Transverse colon (tissue), 4 donors: ENCODE results near the gene PTPMT1. TPM values are rescaled to one million over a fixed set of nuclear protein-coding genes. Genes with fewer than 3 reads are reported as not detected.
A peak's percentile ranks its signal among the peaks of the same experiment; 100 is the strongest.

Source experiments
- DNase-seq: peaks from one replicate; pipeline ENCODE4 v3.0.0-alpha.2; 2019
- H3K27ac ChIP-seq, 4 donors: fragments of 200-600 bp; sonication (generic); 2 replicates each; pipeline ENCODE4 v1.5.1; 2016 to 2018; ENCODE audit warnings: inconsistent platforms in 4 of 4
- H3K27me3 ChIP-seq: fragments of 200-600 bp; sonication (generic); 2 replicates; pipeline ENCODE4 v1.5.1; 2017; ENCODE audit warnings: inconsistent platforms
- H3K36me3 ChIP-seq, 4 donors: fragments of 200-600 bp; sonication (generic); 2 replicates each; pipeline ENCODE4 v1.5.1; 2017 to 2019; ENCODE audit warnings: inconsistent platforms in 4 of 4
- H3K4me1 ChIP-seq, 4 donors: fragments of 200-600 bp; sonication (generic); 2 replicates each; pipeline ENCODE4 v1.5.1; 2017 to 2020; ENCODE audit warnings: inconsistent platforms in 4 of 4
- H3K4me3 ChIP-seq, 4 donors: fragments of 200-600 bp; sonication (generic); 1 replicate in 1 of 4; 2 replicates in 3 of 4; pipeline versions ENCODE4 v1.5.1 to v1.6.1; 2017 to 2019; ENCODE audit warnings: inconsistent platforms in 4 of 4
- H3K9me3 ChIP-seq, 2 donors: fragments of 200-600 bp; sonication (generic); 2 replicates each; pipeline ENCODE4 v1.5.1; 2017 to 2019; ENCODE audit warnings: inconsistent platforms in 2 of 2
- CTCF ChIP-seq, 5 experiments: fragments of 200-600 bp in 3 of 5; fragments of 450-650 bp in 2 of 5; sonication (generic) in 3 of 5; IDR thresholded peaks; 1 replicate in 2 of 5; 2 replicates in 3 of 5; pipeline ENCODE4 v1.5.1; 2016 to 2017; ENCODE audit warnings: antibody characterized with exemption in 5 of 5, inconsistent platforms in 3 of 5, mild to moderate bottlenecking in 2 of 5, moderate library complexity in 1 of 5
- EP300 ChIP-seq: sonication (generic); formaldehyde crosslinking; IDR thresholded peaks from one replicate; pipeline ENCODE4 v1.6.1; 2017; ENCODE audit warnings: antibody characterized with exemption, low read depth
- POLR2A ChIP-seq: fragments of 450-650 bp; IDR thresholded peaks from one replicate; pipeline ENCODE4 v1.6.1; 2016; ENCODE audit warnings: antibody characterized with exemption, mild to moderate bottlenecking, moderate library complexity
- POLR2AphosphoS5 ChIP-seq, 3 donors: sonication (generic); formaldehyde crosslinking; IDR thresholded peaks; one replicate each; pipeline ENCODE4 v1.6.1; 2016; ENCODE audit warnings: antibody characterized with exemption in 3 of 3
- WGBS, 2 donors: methylation state at CpG; one replicate each; pipeline ENCODE4 v1.1.5; 2018; ENCODE audit warnings: low coverage in 1 of 2; 5-methylcytosine and 5-hydroxymethylcytosine counted together
- in situ Hi-C, 4 donors: fragments of 200-750 bp; cut with MboI; loops; one replicate each; pipeline versions ENCODE4 v1.15.0 to v1.15.1; 2017; ENCODE audit warnings: low sequenced_read_pairs in 3 of 4, low pct_ligation_motif_present in 1 of 4, low pct_unique_long_range_greater_than_20kb in 1 of 4
- intact Hi-C: fragments of 100-400 bp; cut with DNase I; formaldehyde crosslinking; loops from one replicate; pipeline ENCODE4 v1.15.1; 2023; ENCODE audit warnings: low total_unique reads
- total RNA-seq, 4 donors: library from RNA; depleted of rRNA; stranded (reverse); fragments of >200 nt; gene quantifications; one replicate each; pipeline ENCODE4 v1.1.0, GENCODE V29; 2016

The PTPMT1 gene
- total RNA-seq, 4 donors from 2014 or later = 19.1 to 79.1 (median 74.1) TPM

DNA sequence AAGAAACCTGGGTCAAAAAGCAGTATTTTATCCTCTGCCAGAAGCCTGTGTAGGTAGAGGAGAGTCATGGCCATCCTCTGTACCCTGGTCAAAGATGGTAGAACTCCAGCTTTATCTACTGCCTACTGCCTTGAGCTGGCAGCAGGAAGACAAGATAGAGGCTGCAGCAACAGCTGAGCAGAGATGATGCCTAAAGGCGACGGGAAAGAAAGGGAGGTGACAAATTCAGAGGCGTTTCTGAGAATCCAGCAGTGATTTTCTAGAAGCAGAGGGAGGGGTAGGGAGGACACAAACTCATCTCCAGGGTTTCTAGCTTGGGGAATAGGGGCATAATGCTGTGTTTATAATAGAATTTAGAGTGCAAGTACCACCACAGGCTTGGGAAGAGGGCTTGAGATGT lies 44.3 kb downstream of the PTPMT1 start:
- no peak overlapping the region for H3K27ac ChIP-seq
- WGBS, 2 donors = 71% methylated on average over 3 of the region's 3 CpGs; no CpG with 5 or more reads in 1 of the 2 donors
- in situ Hi-C loops = no loop called here
- DNase-seq = no peak
- H3K4me1 ChIP-seq = peaks cover 0 to 5% (median 0%) of the 10 kb centered on the region in 4 donors
- H3K4me3 ChIP-seq = no peak overlapping the region
- intact Hi-C loops = no loop called here
- H3K36me3 ChIP-seq = no peaks in the 10 kb centered on the region
- TF ChIP-seq EP300 (no peak), POLR2A (no peak)
- no peaks in the 10 kb centered on the region for H3K9me3 ChIP-seq
- H3K27me3 ChIP-seq = no peaks in the 10 kb centered on the region

DNA sequence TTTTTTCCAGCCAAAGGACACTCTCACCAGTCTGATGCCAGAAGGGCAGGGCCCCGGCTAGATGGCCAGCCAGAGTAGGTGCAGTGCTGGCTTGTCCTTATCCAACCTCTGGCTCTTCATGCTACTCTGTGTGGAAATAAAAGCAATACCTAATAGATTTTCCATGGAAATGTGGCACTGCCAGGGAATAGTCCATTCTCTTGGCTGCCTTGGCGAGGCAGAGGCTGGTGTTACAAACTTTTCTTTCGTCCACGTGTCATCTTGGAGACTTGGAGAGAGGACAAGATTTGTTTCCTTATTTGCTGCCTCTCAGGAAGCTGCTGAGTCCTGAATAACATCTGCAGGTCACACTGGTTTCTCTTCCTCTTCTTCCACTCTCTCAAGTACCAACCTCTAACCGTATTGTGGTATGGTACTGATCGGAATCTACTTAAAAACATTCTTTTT lies 46.0 kb downstream of the PTPMT1 start:
- TF ChIP-seq POLR2AphosphoS5 (IDR thresholded peaks at IDR 0.05) (no peak), EP300 (no peak), CTCF (IDR thresholded peaks at IDR 0.05) (no peak), POLR2A (no peak)
- DNase-seq = no peak
- intact Hi-C loops = no loop called here
- Histone ChIP-seq H3K36me3 (no peaks in the 10 kb centered on the region), H3K4me1 (peaks cover 0 to 5% (median 0%) of the 10 kb centered on the region in 4 donors), H3K9me3 (no peaks in the 10 kb centered on the region), H3K27ac (no peak overlapping the region), H3K27me3 (no peaks in the 10 kb centered on the region), H3K4me3 (no peak overlapping the region)
- 79% methylated on average over 6 of the region's 6 CpGs; no CpG with 5 or more reads in 1 of the 2 donors for WGBS, 2 donors
- in situ Hi-C loops = no loop called here

DNA sequence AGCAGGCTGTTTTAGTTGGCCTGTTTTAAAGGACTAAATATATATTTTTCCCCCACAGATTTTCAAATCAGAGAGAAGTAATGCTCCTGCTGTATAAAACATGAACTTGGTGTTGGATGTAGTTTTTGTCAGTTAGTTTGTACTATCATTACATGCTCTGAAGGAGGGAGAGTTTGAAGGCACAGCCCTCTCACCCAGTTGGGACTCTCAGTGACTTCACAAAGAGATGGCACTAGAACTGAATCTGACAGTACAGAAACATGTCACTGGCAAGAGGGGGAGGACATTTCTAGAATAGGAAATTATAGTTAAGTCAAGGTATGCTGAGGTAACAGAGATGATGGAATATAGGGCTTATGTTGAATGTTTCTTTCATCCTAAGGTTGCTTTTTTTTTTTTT lies 49.9 kb downstream of the PTPMT1 start:
- intact Hi-C loops = no loop called here
- in situ Hi-C loops = no loop called here
- Histone ChIP-seq H3K9me3 (no peaks in the 10 kb centered on the region), H3K27me3 (no peaks in the 10 kb centered on the region), H3K4me1 (peaks cover 0 to 12% (median 0%) of the 10 kb centered on the region in 4 donors), H3K4me3 (no peak overlapping the region), H3K36me3 (peaks cover 0 to 13% (median 2%) of the 10 kb centered on the region in 4 donors), H3K27ac (no peak overlapping the region)
- DNase-seq = no peak
- TF ChIP-seq POLR2AphosphoS5 (IDR thresholded peaks at IDR 0.05) = no peak
- no peak for TF ChIP-seq EP300
- no peak for TF ChIP-seq CTCF (IDR thresholded peaks at IDR 0.05)
- no peak for TF ChIP-seq POLR2A

- intact Hi-C loops = no loop called here
- in situ Hi-C loops = no loop called here
Observed at GRCh38 chr11:47616726-47617416, 51.5 kb downstream of the PTPMT1 start.

More at GRCh38 chr11:47616726-47617416, 51.5 kb downstream of the PTPMT1 start:
- TF ChIP-seq POLR2A (no peak), CTCF (IDR thresholded peaks at IDR 0.05) (peak; percentile 36 to 42 (median 38)), POLR2AphosphoS5 (IDR thresholded peaks at IDR 0.05) (no peak)
- peak; percentile 25 for DNase-seq
- peaks cover 0 to 7% (median 0%) of the 10 kb centered on the region in 4 donors for H3K4me1 ChIP-seq
- H3K27ac ChIP-seq = no peak overlapping the region
- H3K4me3 ChIP-seq = no peak overlapping the region
- no peaks in the 10 kb centered on the region for H3K27me3 ChIP-seq
- whole genome bisulfite sequencing, 2 donors = 70 to 88% methylated on average over 3 to 10 of the region's 10 CpGs
- H3K9me3 ChIP-seq = no peaks in the 10 kb centered on the region
- peaks cover 0 to 29% (median 6%) of the 10 kb centered on the region in 4 donors for H3K36me3 ChIP-seq
